KOPT-K1 (cell line): Measurements from ENCODE around the gene INTS15.
"Not testable (repeated sequence)": the region's sequence is repeated elsewhere in the genome, so short reads cannot be mapped to it uniquely, and the experiment has no call there.

Experiments
- H3K27ac ChIP-seq: fragments of 200-600 bp; sonication (generic); 2 replicates; pipeline ENCODE4 v1.5.1; 2016; ENCODE audit warnings: antibody characterized with exemption, mild to moderate bottlenecking, low read depth, low read length; ENCODE audit not compliant: poor library complexity, severe bottlenecking
- H3K36me3 ChIP-seq: fragments of 200-600 bp; sonication (generic); 2 replicates; pipeline ENCODE4 v1.5.1; 2017; ENCODE audit warnings: antibody characterized with exemption, mild to moderate bottlenecking, low read length, moderate library complexity; ENCODE audit not compliant: insufficient read depth
- H3K9me3 ChIP-seq: fragments of 200-600 bp; sonication (generic); 2 replicates; pipeline ENCODE4 v1.5.1; 2017; ENCODE audit warnings: antibody characterized with exemption, low read length, mild to moderate bottlenecking; ENCODE audit not compliant: insufficient read depth, poor library complexity, severe bottlenecking

Gene INTS15

DNA sequence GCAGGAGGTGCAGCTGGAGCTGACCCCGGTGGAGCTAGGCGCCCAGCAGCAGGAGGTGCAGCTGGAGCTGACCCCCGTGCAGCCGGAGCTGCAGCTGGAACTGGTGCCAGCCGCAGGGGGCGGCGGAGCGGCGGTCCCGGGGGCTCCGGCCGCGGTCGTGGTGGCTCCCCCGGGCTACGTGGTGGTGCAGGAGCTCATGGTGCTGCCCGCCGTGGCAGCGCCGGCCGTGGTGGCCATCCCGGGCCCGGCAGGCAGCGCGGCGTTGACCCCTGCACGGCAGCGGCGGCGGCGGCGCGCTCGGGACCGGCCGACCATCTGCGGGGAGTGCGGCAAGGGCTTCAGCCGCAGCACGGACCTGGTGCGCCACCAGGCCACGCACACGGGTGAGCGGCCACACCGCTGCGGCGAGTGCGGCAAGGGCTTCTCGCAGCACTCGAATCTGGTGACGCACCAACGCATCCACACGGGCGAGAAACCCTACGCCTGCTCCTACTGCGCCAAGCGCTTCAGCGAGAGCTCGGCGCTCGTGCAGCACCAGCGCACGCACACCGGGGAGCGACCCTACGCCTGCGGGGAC lies 32.4 kb downstream of the INTS15 start:
- H3K27ac ChIP-seq, result no peak overlapping the region
- H3K9me3 ChIP-seq, result no peaks in the 10 kb centered on the region
- H3K36me3 ChIP-seq, result no peaks in the 10 kb centered on the region

DNA sequence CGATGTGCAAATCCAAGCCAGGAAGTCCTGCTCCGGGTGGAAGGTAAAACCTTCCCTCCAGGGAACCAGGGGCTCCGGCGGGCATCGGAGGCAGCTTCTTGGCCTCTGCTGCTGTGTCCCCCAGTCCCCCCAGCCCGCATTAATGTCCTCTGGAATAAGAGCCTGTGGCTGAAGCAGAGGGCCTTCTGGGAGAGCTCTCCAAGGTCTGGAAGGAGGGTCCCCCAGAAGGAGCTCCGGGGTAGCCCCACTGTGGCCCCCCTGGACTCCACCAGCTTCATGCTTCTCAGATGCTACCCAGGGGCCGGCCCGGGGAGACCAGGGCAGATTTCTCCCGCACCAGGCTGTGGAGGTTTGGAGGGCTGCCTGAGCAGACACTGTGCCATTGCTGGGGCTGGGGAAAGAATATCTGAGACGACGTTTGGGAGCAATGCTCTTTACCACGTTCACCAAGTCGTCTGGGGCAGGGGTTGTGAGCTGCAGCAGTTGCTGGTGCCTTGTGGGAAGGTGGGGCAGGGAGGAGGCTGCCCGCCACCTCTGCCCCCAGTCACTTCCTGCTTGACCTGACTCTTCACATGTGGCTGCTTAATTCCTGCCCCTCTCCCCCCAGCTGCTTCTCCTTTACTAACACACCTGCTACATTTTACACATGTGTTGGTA lies 33.9 kb downstream of the INTS15 start:
- Histone ChIP-seq H3K27ac (peak overlapping the region; percentile 74), H3K9me3 (no peaks in the 10 kb centered on the region), H3K36me3 (no peaks in the 10 kb centered on the region)

DNA sequence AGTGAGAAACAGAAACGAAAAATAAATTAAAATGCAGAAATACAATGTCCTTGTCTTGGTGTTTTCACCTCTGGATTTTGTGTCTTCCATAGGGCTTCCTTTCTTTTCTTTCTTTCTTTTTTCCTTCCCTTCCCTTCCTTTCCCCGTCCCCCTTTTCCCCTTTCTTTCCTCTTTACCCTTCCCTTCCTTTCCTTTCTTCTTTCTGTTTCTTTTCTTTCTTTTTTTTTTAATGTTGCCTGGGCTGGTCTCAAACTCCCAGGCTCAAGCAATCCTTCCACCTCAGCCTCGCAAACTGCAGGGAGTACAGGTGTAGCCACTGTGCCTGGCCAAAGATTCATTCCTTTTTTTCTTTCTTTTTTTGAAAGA lies 34.4 kb downstream of the INTS15 start:
- Histone ChIP-seq H3K9me3 (no peaks in the 10 kb centered on the region), H3K27ac (peak overlapping the region; percentile 74), H3K36me3 (no peaks in the 10 kb centered on the region)

DNA sequence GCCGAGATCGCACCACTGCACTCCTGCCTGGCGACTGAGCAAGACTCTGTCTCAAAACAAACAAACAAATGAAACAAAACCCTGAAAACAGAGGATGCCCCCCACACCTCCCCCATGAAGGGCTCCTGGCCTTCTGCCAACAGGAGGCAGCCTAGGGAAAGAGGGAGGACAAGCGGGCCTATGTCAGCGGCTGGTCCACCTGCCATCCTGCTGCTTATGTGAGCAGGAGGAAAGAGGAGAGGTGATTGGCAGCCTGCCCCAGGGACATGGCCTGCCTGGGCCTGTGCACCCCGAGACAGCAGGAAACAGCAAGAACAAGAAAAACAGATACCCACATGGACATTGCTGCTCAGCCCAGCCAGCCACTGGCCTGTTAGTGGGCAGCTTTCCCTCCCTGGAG lies 38.2 kb downstream of the INTS15 start:
- no peaks in the 10 kb centered on the region for H3K36me3 ChIP-seq
- no peak overlapping the region for H3K27ac ChIP-seq
- no peaks in the 10 kb centered on the region for H3K9me3 ChIP-seq

DNA sequence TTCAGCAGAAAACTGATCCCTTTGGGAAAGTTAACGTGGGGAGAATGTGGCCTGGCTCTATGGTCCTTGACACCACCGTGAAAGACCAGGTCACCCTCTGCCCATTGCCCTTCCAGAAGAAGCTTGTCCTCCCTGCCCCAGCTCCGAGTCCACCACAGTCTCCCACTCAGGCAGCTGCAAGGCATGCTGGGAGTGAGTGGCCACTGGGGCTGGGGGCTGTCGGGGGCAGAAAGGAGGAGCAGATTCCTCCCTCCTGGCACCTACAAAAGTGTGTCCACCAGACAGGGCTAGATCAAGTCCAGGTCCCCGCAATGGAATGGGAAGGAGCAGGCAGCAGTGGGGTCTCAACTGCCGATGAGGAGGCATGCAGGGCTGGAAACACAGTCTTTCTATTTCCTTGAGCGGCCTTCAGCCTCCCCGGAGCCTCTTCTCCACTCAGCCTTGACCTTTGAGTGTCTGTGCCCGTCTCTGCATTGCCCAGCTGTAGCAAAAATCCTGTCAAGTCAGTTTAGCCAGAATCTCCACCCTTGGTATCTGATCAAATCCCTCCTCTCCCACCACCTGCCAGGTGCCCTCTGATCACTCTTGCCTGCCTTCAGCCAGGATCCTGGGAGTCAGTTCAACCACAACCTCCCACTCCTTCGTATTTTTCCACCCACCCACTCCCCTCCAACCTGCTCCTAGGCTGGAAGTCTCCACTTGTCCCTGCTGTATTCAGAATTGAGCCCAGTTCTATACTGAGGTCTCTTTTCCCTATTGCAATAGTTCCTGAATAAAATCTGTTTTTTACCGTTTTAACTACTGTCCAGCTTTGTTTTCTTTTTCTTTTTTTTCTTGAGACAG lies 40.4 kb downstream of the INTS15 start:
- no peak overlapping the region for H3K27ac ChIP-seq
- no peaks in the 10 kb centered on the region for H3K9me3 ChIP-seq

DNA sequence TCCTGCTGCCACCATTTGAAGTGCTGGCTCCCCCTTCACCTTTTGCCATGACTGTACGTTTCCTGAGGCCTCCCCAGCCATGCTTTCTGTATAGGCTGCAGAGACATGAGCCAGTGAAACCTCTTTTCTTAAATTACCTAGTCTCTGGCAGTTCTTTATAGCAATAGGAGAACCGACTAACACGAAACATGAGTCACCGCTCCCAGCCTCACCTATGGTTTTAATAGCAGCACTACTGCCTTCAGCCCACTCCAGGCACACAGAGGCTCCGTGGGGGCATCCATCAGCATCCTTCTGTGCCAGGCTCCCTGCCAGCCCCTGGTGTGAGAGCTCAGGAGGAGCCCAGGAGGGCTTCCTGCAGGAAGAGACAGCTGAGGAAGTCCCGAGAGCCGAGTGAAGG lies 41.8 kb downstream of the INTS15 start:
- Histone ChIP-seq H3K36me3 (no peaks in the 10 kb centered on the region), H3K9me3 (no peaks in the 10 kb centered on the region), H3K27ac (no peak overlapping the region)

More for the DNA sequence above, 40.4 kb downstream of the INTS15 start:
- H3K36me3 ChIP-seq, result no peaks in the 10 kb centered on the region

DNA sequence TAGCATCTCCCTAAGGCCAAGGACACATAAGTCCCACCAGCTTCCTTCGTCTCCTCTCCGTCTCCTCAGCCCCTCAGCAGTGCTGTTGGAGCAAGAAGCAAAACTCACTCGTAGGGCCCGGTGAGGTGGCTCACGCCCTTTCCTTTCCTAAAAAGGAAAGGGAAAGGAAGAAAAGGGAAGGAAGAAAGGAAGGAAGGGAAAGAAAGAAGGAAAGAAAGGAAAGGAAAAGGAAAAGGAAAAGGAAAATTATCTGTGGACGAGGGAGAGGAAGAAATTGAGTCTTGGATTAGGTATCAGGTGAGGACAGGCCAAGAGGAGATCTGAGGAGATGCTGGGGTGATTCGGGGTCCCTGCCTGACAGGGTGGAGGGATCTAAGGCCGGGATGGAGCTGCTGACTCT lies 44.2 kb downstream of the INTS15 start:
- H3K9me3 ChIP-seq, result no peaks in the 10 kb centered on the region
- no peak overlapping the region for H3K27ac ChIP-seq

DNA sequence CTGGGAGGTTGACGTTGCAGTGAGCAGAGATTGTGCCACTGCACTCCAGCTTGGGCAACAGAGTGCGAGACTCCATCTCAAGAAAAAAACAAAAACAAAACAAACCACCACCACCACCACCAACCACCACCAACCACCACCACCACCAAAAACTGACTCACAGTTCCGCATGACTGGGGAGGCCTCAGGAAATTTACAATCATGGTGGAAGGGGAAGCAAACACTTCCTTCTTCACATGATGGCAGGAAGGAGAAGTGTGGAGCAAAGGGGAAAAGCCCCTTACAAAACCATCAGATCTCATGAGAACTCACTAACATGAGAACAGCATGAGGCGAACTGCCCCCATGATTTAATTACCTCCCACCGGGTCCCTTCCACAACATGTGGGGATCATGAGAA lies 45.1 kb downstream of the INTS15 start:
- H3K9me3 ChIP-seq, H3K27ac ChIP-seq: not testable (repeated sequence)
- H3K36me3 ChIP-seq, result peaks cover 11% of the 10 kb centered on the region

More for the DNA sequence above, 44.2 kb downstream of the INTS15 start:
- peaks cover 2% of the 10 kb centered on the region; the same call in 1 of the 2 replicates for H3K36me3 ChIP-seq

DNA sequence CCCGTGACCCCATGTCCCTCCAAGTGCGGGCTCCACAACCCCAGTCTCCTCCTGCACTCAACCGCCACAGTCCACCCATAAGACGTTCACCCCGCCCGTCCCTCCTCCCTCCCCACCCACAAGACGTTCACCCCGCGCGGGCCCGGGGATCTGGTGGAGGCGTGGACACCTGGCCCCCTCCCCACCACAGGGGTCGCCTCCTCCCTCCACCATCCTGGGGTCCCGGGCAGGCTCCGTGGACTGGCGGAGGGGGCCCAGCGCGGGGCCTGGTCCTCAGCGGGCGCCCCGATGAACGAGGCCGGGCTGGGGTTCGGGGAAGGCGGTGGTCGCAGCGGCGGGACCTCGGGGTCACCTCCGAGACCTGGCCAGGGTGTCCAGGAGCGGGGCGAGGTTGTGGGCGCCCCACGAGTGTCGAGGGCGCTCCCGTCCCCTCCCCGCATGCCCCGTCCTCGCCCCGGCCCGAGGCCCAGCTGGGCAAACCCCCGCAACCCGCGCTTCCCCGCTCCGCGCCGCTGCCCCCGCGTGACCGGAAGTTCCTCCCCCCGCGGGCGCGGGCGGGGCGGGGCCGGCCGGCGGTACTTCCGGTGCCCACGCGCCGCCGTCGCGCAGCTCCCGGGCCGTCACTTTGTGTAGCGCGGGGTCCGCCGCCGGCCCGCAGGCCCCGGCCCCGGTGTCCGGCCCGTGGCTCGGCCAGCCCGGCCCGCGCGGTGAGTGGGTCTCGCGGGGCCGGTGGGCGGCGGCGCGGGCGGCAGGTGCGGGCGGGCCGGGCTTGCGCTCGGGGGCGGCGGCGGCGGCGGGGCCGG lies 47.1 kb downstream of the INTS15 start, which contains the start of gene ZNF316:
Gene ZNF316 (plus strand): TSS at position 578 of the 803 bp plus-strand sequence. CDS start 5,092 bp downstream, outside the sequence.
- no peaks in the 10 kb centered on the region for H3K9me3 ChIP-seq
- peak within 1 kb of the TSS; percentile 62 for H3K27ac ChIP-seq
- H3K36me3 ChIP-seq, result peaks cover 31% of the 10 kb centered on the region

DNA sequence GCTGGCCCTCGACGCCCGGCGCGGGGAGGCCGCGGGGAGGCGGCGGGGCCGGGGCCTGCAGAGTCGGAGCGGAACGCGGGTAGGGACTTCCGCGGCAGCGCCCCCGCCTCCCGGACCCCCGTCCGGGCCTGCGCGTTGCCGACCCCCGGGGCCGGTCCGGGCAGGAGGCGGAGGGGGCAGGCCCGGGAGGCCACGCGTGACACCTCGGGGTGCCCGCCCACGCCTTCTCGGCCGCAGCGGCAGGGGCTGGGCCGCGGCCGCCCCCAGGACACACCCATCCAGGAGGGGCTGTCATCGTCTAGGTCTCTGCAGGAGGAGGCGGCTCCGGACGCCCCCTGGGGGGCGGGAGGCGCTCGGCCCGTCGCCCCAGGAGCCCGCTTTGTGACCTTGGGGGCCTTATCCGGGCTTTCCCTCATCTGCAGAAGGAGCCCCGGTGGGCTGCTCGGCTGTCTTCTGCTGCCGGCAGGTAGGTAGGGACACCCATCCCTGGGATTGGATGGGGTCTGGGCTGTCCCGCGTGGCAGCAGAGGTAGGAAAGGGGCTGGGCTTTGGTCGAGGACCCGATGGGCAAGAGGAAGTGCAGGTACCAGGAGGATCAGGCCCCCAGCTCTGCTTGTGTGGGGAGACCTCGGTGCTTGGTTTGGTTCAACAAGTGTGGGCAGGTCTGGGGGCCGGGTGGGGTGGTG lies 47.9 kb downstream of the INTS15 start:
- H3K27ac ChIP-seq, result peak overlapping the region; percentile 62
- H3K36me3 ChIP-seq, result peaks cover 39% of the 10 kb centered on the region
- no peaks in the 10 kb centered on the region for H3K9me3 ChIP-seq

DNA sequence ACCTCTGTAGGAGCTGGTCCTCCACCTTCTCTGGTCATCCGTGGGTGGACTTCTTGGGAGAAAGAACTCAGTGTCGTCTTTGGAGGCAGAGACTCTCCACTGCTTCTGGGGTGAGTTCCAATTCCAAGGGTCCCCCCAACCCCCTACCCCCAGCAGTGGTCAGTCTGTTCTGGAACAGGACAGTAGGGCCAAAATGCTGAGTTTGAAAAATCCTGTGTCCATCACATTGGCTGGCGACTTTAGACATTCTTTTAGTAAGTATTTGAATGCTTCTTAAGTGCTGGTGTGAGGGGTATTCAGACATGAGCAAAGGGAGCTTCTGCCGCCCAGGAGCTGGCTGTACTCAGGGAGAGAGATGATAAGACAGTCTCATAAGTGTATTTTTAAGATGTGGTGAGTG lies 49.2 kb downstream of the INTS15 start:
- Histone ChIP-seq H3K27ac (no peak overlapping the region), H3K9me3 (no peaks in the 10 kb centered on the region), H3K36me3 (peaks cover 52% of the 10 kb centered on the region)

DNA sequence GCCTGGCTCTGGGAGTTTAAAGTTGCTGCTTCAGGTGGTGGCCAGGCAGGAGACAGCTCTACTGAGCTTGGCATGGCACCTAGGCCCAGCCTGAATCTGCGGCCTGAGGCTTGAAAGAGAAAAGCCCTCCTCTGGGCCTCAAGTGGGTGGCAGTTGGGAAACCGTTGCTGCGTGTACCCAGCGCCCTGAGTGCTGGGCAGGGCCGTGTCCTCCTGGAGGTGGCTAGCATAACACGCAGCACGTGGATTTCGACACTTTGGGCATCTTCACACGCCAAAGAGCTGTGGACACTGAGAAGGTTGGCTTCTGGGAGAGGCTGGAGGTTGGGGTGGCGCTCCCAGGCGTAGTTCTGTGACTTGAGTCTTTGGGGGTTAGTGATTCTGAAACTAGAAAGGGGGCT lies 49.8 kb downstream of the INTS15 start:
- no peaks in the 10 kb centered on the region for H3K9me3 ChIP-seq
- peaks cover 58% of the 10 kb centered on the region for H3K36me3 ChIP-seq
- no peak overlapping the region for H3K27ac ChIP-seq

DNA sequence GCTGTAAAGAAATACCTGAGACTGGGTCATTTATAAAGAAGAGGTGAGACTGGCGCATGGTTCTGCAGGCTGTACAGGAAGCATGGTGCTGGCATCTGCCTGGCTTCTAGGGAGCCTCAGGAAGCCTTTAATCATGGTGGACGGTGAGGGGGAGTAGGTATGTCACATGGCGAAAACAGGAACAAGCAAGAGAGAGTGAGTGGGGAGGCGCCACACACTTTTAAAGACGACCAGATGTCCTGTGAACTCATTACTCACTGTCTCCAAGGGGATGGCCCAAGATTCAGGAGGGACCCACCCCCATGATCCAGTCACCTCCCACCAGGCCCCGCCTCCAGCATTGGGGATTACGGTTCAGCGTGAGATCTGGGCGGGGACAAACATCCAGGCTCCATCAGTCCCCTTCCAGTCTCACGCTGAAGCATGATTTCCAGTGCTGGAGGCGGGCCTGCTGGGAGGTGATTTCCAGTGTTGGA lies 50.5 kb downstream of the INTS15 start:
- H3K9me3 ChIP-seq, result no peaks in the 10 kb centered on the region
- peaks cover 65% of the 10 kb centered on the region for H3K36me3 ChIP-seq
- H3K27ac ChIP-seq, result no peak overlapping the region

DNA sequence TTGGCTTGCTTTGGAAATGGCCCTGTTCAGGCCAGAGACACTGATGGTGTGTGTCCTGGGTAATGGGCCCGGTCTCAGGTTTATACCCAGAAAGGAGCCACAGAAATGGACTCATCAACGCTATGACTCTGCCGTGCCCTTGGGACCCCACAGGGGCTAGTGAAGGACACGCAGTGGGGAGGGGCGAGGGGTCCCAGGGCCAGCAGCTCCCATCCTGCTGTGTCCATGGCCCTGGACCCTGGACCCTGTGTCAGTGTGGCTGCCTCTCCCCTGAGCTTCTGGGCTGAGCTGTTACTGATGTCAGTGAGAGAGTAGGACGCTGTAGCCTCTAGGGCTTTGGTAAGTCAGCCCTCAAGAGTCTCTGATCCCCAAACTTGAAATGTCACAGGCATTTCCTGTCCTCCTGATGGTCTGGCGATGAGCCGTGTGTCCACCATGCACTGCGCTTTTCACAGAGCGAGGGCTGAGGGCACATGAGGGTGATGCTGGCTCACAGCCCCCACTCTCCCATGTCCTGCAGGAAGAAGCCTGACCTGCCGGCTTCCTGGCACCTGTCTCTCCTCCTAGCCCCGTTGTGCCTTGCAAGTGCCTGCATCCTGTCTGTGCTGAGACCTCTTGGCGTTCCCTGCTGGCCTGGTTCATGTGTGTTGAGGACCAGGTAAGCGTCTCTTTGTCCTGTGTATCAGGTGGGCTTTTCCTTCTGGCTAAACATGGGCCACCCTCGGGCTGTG lies 51.6 kb downstream of the INTS15 start:
- Histone ChIP-seq H3K27ac (no peak overlapping the region), H3K9me3 (no peaks in the 10 kb centered on the region), H3K36me3 (peaks cover 75% of the 10 kb centered on the region)
